Keratinocyte (primary cell): ENCODE measurements around the gene BAIAP2.

Experiments used
- CTCF ChIP-seq, 3 experiments: IDR thresholded peaks in 1 of 3; conservative IDR thresholded peaks in 1 of 3; optimal IDR thresholded peaks in 1 of 3; 2 replicates in 2 of 3; 3 replicates in 1 of 3; pipeline versions ENCODE3 to v1.5.1; 2011; ENCODE audit warnings: low read length in 3 of 3, mild to moderate bottlenecking in 3 of 3, moderate library complexity in 2 of 3, control low read depth in 1 of 3, inconsistent platforms in 1 of 3; ENCODE audit not compliant: insufficient read depth in 2 of 3; ENCODE audit errors: extremely low read depth in 1 of 3
- EZH2 ChIP-seq: IDR thresholded peaks from one replicate; pipeline ENCODE4 v1.6.1; 2012; ENCODE audit warnings: inconsistent platforms, mild to moderate bottlenecking, low read length, moderate library complexity

- TF ChIP-seq CTCF (optimal IDR thresholded peaks at IDR 0.05 in 1 of 3, IDR thresholded peaks at IDR 0.05 in 1 of 3, conservative IDR thresholded peaks at IDR 0.05 in 1 of 3; ENCODE audit: extremely low read depth in 1 of 3, insufficient read depth in 2 of 3, low read length in 3 of 3) (no peak), EZH2 (no peak)
Observed at GRCh38 chr17:81118308-81119221, 83.6 kb downstream of the BAIAP2 start.
